Lung (tissue), 12 donors: ENCODE results near the gene NEDD9. TPM values are rescaled to one million over a fixed set of nuclear protein-coding genes. Genes with fewer than 3 reads are reported as not detected.

Experiments
- ATAC-seq: fragments of 200-7000 bp; cut with Tn5 transposase; one replicate; pipeline ENCODE4 v1.9.1; 2020; ENCODE audit warnings: moderate number of reproducible peaks; ENCODE audit not compliant: insufficient read depth, low FRiP score
- DNase-seq, 3 donors: peaks; one replicate each; pipeline ENCODE4 v3.0.0-alpha.2; 2013 to 2017
- H3K27ac ChIP-seq, 2 donors: one replicate each; pipeline ENCODE4 v1.5.1; 2013; ENCODE audit warnings: mild to moderate bottlenecking in 2 of 2, moderate library complexity in 2 of 2, control low read depth in 1 of 2, inconsistent platforms in 1 of 2, low read depth in 1 of 2, low read length in 1 of 2
- H3K27me3 ChIP-seq, 3 donors: one replicate each; pipeline ENCODE4 v1.5.1; 2013; ENCODE audit warnings: low read length in 2 of 3; ENCODE audit not compliant: control insufficient read depth in 3 of 3, insufficient read depth in 3 of 3
- H3K36me3 ChIP-seq, 4 donors: one replicate each; pipeline ENCODE4 v1.5.1; 2013; ENCODE audit warnings: low read length in 4 of 4, mild to moderate bottlenecking in 1 of 4, moderate library complexity in 1 of 4; ENCODE audit not compliant: control insufficient read depth in 4 of 4, insufficient read depth in 4 of 4
- H3K4me1 ChIP-seq, 5 donors: one replicate each; pipeline ENCODE4 v1.5.1; 2013; ENCODE audit warnings: low read length in 5 of 5, mild to moderate bottlenecking in 2 of 5, moderate library complexity in 1 of 5; ENCODE audit not compliant: control insufficient read depth in 5 of 5, insufficient read depth in 5 of 5
- H3K4me3 ChIP-seq: one replicate; pipeline ENCODE4 v1.5.1; 2013; ENCODE audit warnings: mild to moderate bottlenecking, control low read depth, moderate library complexity
- H3K9ac ChIP-seq, 2 donors: one replicate each; pipeline ENCODE4 v1.5.1; 2013; ENCODE audit warnings: low read length in 2 of 2, control low read depth in 1 of 2; ENCODE audit not compliant: insufficient read depth in 1 of 2
- H3K9me3 ChIP-seq, 4 donors: one replicate each; pipeline ENCODE4 v1.5.1; 2013; ENCODE audit warnings: low read length in 3 of 4, mild to moderate bottlenecking in 1 of 4, moderate library complexity in 1 of 4; ENCODE audit not compliant: control insufficient read depth in 4 of 4, insufficient read depth in 3 of 4
- CTCF ChIP-seq: IDR thresholded peaks from 2 replicates; pipeline ENCODE4 v1.5.1; 2012; ENCODE audit warnings: mild to moderate bottlenecking; ENCODE audit errors: control extremely low read depth, extremely low read depth
- WGBS, 2 donors: extraction: QIAGEN DNeasy Blood & Tissue Kit; methylation state at CpG; one replicate each; pipeline ENCODE4 v1.1.7; 2013; 5-methylcytosine and 5-hydroxymethylcytosine counted together
- polyA plus RNA-seq, 2 donors: library from polyadenylated mRNA; stranded (reverse); fragments of 200-250 nt; gene quantifications; one replicate each; pipeline ENCODE4 v1.2.1, GENCODE V29; 2013
- total RNA-seq, 2 donors: library from RNA; depleted of rRNA in 1 of 2; stranded (reverse); fragments of >200 nt in 1 of 2; gene quantifications; one replicate each; pipeline ENCODE4 v1.2.1, GENCODE V29; 2014 to 2021
- donor health status: control.
- donor health status: control.
- donor health status: Bipolar disorder and iron deficiency.
- donor health status: healthy.
- donor health status: DM: yes; HTN: yes; CAD: no.

Gene NEDD9
- total and polyA plus RNA-seq, 4 donors, result 28.2 to 158 (median 125) TPM

- no peak overlapping the region for H3K9ac ChIP-seq
- no peaks in the 10 kb centered on the region for H3K9me3 ChIP-seq
- no peak for DNase-seq
- H3K27ac ChIP-seq, result no peak overlapping the region
- WGBS, 2 donors, result 97 to 98% methylated on average over 4 of the region's 4 CpGs
- H3K36me3 ChIP-seq, result no peaks in the 10 kb centered on the region
- TF ChIP-seq CTCF, result no peak
- ATAC-seq, result no peak
- H3K4me3 ChIP-seq, result no peak overlapping the region
- no peaks in the 10 kb centered on the region for H3K27me3 ChIP-seq
- peaks cover 0 to 38% (median 19%) of the 10 kb centered on the region in 5 donors for H3K4me1 ChIP-seq
These were observed 5.5 kb upstream of the NEDD9 start for GRCh38 chr6:11237956-11238355.

GRCh38 chr6:11237428-11237827, 5.0 kb upstream of the NEDD9 start:
- ATAC-seq (no peak), DNase-seq (no peak)
- Histone ChIP-seq H3K4me1 (peaks cover 0 to 35% (median 18%) of the 10 kb centered on the region in 5 donors), H3K27ac (no peak overlapping the region), H3K4me3 (no peak overlapping the region), H3K9ac (no peak overlapping the region), H3K27me3 (no peaks in the 10 kb centered on the region), H3K9me3 (no peaks in the 10 kb centered on the region), H3K36me3 (no peaks in the 10 kb centered on the region)
- WGBS, 2 donors, result 95 to 96% methylated on average over 4 of the region's 4 CpGs
- no peak for TF ChIP-seq CTCF

DNA sequence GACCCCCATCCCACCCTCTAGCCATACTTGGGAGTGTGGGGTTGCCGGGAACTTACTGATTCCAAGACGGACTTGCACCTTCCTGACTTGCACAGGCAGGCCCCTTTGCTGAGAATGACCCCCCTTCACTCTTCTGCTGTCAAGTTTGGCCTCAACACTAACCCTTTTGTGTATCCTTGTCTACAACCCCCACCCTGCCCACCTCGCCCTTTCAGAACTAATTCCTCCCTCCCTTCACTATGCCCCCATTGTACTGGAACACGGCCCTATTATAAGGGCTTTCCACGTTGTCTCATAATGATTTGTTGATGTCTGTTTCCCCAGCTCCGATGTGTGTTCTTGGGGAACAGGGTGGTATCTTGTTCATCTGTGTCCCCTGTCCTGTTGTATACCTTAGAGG, 4.4 kb upstream of the NEDD9 start:
- peaks cover 0 to 29% (median 15%) of the 10 kb centered on the region in 5 donors for H3K4me1 ChIP-seq
- TF ChIP-seq CTCF, result no peak
- no peak overlapping the region for H3K4me3 ChIP-seq
- H3K27me3 ChIP-seq, result no peaks in the 10 kb centered on the region
- DNase-seq, result no peak
- H3K9me3 ChIP-seq, result no peaks in the 10 kb centered on the region
- WGBS, 2 donors, result 82 to 83% methylated on average over 6 of the region's 6 CpGs
- ATAC-seq, result no peak
- H3K27ac ChIP-seq, result peak overlapping the region in 1 of 2 donors; percentile 80
- H3K36me3 ChIP-seq, result no peaks in the 10 kb centered on the region
- H3K9ac ChIP-seq, result no peak overlapping the region
